GM18511 (cell line): ENCODE results near the gene EPHA6.
"Not testable (repeated sequence)": the region's sequence is repeated elsewhere in the genome, so short reads cannot be mapped to it uniquely, and the experiment has no call there.

ENCODE experiments used
- ATAC-seq: cut with Tn5 transposase; IDR thresholded peaks from one replicate; pipeline ENCODE4 v1.9.1; 2021; ENCODE audit warnings: mild to moderate bottlenecking, moderate library complexity; ENCODE audit not compliant: unreplicated experiment

The EPHA6 gene

GRCh38 chr3:97010881-97011657 lies 196.7 kb downstream of the EPHA6 start:
- no peak for ATAC-seq

GRCh38 chr3:97021778-97022177 lies 207.4 kb downstream of the EPHA6 start:
- ATAC-seq: no peak

- ATAC-seq: not testable (repeated sequence)
Observed at GRCh38 chr3:97025612-97026011, 211.2 kb downstream of the EPHA6 start.

GRCh38 chr3:97029972-97030371 lies 215.6 kb downstream of the EPHA6 start:
- no peak for ATAC-seq

- no peak for ATAC-seq
Observed at GRCh38 chr3:97037294-97037943, 223.0 kb downstream of the EPHA6 start.

GRCh38 chr3:97043411-97043810 lies 229.0 kb downstream of the EPHA6 start:
- no peak for ATAC-seq

GRCh38 chr3:97057365-97057764 lies 243.0 kb downstream of the EPHA6 start:
- no peak for ATAC-seq

- ATAC-seq: no peak
Observed at GRCh38 chr3:97059168-97059567, 244.8 kb downstream of the EPHA6 start.

- ATAC-seq: no peak
Observed at GRCh38 chr3:97066531-97066930, 252.1 kb downstream of the EPHA6 start.

- no peak for ATAC-seq
Observed at GRCh38 chr3:97070302-97070701, 255.9 kb downstream of the EPHA6 start.

- no peak for ATAC-seq
Observed at GRCh38 chr3:97074546-97074945, 260.2 kb downstream of the EPHA6 start.

GRCh38 chr3:97076673-97077072 lies 262.3 kb downstream of the EPHA6 start:
- no peak for ATAC-seq

- ATAC-seq: no peak
Observed at GRCh38 chr3:97089621-97090020, 275.2 kb downstream of the EPHA6 start.

GRCh38 chr3:97102641-97103040 lies 288.2 kb downstream of the EPHA6 start:
- no peak for ATAC-seq

- no peak for ATAC-seq
Observed at GRCh38 chr3:97105989-97106651, 291.7 kb downstream of the EPHA6 start.

- no peak for ATAC-seq
Observed at GRCh38 chr3:97106652-97106989, 292.2 kb downstream of the EPHA6 start.

- no peak for ATAC-seq
Observed at GRCh38 chr3:97108136-97108535, 293.7 kb downstream of the EPHA6 start.

- no peak for ATAC-seq
Observed at GRCh38 chr3:97111244-97111643, 296.9 kb downstream of the EPHA6 start.

- no peak for ATAC-seq
Observed at GRCh38 chr3:97121386-97121785, 307.0 kb downstream of the EPHA6 start.

GRCh38 chr3:97125902-97126499 lies 311.6 kb downstream of the EPHA6 start:
- no peak for ATAC-seq

GRCh38 chr3:97131476-97131875 lies 317.1 kb downstream of the EPHA6 start:
- ATAC-seq: no peak
